NCI-H1417 (cell line): ENCODE results near the gene DSEL.

Source experiments
- DNase-seq, 3 experiments: peaks; one replicate each; lab custom pipeline; 2025; lab: John Stamatoyannopoulos, UW

The DSEL gene

GRCh38 chr18:67516539-67517443 is at the start of gene DSEL:
TSS of gene DSEL (minus strand) at chr18:67516720. CDS start at chr18:67514608, 2,112 bp downstream.
- DNase-seq, result peak; percentile 83 to 99 (median 98)

GRCh38 chr18:67553437-67553836 is 36.9 kb upstream of the DSEL start:
- DNase-seq, result peak in 1 of 3 experiments; percentile 63

- no peak for DNase-seq
These were observed 34.5 kb upstream of the DSEL start for GRCh38 chr18:67550872-67551520.

GRCh38 chr18:67549946-67550345 is 33.4 kb upstream of the DSEL start:
- DNase-seq, result peak in 1 of 3 experiments; percentile 49

GRCh38 chr18:67545681-67546080 is 29.2 kb upstream of the DSEL start:
- no peak for DNase-seq

GRCh38 chr18:67540559-67540958 is 24.0 kb upstream of the DSEL start:
- DNase-seq, result no peak

GRCh38 chr18:67531929-67532328 is 15.4 kb upstream of the DSEL start:
- no peak for DNase-seq

- DNase-seq, result no peak
These were observed 9.0 kb upstream of the DSEL start for GRCh38 chr18:67525328-67526099.

GRCh38 chr18:67520351-67520921 is 3.9 kb upstream of the DSEL start:
- DNase-seq, result no peak

- DNase-seq, result peak in 1 of 3 experiments; percentile 30
These were observed 3.1 kb upstream of the DSEL start for GRCh38 chr18:67519592-67519991.

- no peak for DNase-seq
These were observed 2.0 kb upstream of the DSEL start for GRCh38 chr18:67518566-67518965.

GRCh38 chr18:67517444-67517765 is 885 bp upstream of the DSEL start:
- peak in 1 of 3 experiments; percentile 89 for DNase-seq

GRCh38 chr18:67515942-67516538 is 480 bp downstream of the DSEL start:
- DNase-seq, result peak; percentile 60 to 98 (median 98)

- DNase-seq, result no peak
These were observed 1.5 kb downstream of the DSEL start for GRCh38 chr18:67514901-67515540.

- no peak for DNase-seq
These were observed 2.1 kb downstream of the DSEL start for GRCh38 chr18:67514465-67514864.

GRCh38 chr18:67513280-67513679 is 3.2 kb downstream of the DSEL start:
- peak in 2 of 3 experiments; percentile 13 to 49 for DNase-seq

- DNase-seq, result no peak
These were observed 4.7 kb downstream of the DSEL start for GRCh38 chr18:67511840-67512239.

- DNase-seq, result peak in 1 of 3 experiments; percentile 25
These were observed 5.7 kb downstream of the DSEL start for GRCh38 chr18:67510831-67511230.

- no peak for DNase-seq
These were observed 6.7 kb downstream of the DSEL start for GRCh38 chr18:67509741-67510391.

- DNase-seq, result no peak
These were observed 8.4 kb downstream of the DSEL start for GRCh38 chr18:67508146-67508545.

GRCh38 chr18:67504739-67505138 is 11.8 kb downstream of the DSEL start:
- DNase-seq, result no peak
